Nephron progenitor cell (in vitro differentiated cells): Measurements from ENCODE around the gene PDXP.

Source experiments
- DNase-seq: peaks from one replicate; pipeline ENCODE4 v3.0.0; 2021
- H3K27ac Mint-ChIP-seq: 2 replicates; pipeline ENCODE4 v1.8.0; 2021; ENCODE audit warnings: mild to moderate bottlenecking, moderate library complexity, mixed read lengths
- H3K27me3 Mint-ChIP-seq: 2 replicates; pipeline ENCODE4 v1.8.0; 2021; ENCODE audit warnings: mild to moderate bottlenecking, low read depth, mixed read lengths; ENCODE audit not compliant: poor library complexity
- H3K36me3 Mint-ChIP-seq: 2 replicates; pipeline ENCODE4 v1.8.0; 2021; ENCODE audit warnings: low read depth, mixed read lengths
- H3K4me1 Mint-ChIP-seq: 2 replicates; pipeline ENCODE4 v1.8.0; 2021; ENCODE audit warnings: mixed read lengths
- H3K4me3 Mint-ChIP-seq: 2 replicates; pipeline ENCODE4 v1.8.0; 2021; ENCODE audit warnings: mild to moderate bottlenecking, moderate library complexity, mixed read lengths
- H3K9me3 Mint-ChIP-seq: 2 replicates; pipeline ENCODE4 v1.8.0; 2021; ENCODE audit warnings: mild to moderate bottlenecking, moderate library complexity, mixed read lengths
- CTCF ChIP-seq: fragments of 200-600 bp; sonication (generic); IDR thresholded peaks from 2 replicates; pipeline ENCODE4 v1.5.0; 2021; ENCODE audit warnings: antibody characterized with exemption

The PDXP gene

GRCh38 chr22:37631448-37632173 is 26.9 kb upstream of the PDXP start:
- Mint-ChIP-seq H3K36me3 (no peaks in the 10 kb centered on the region), H3K9me3 (no peaks in the 10 kb centered on the region), H3K27ac (no peak overlapping the region), H3K4me3 (no peak overlapping the region), H3K27me3 (no peaks in the 10 kb centered on the region), H3K4me1 (peaks cover 56% of the 10 kb centered on the region)
- TF ChIP-seq CTCF: no peak
- no peak for DNase-seq

GRCh38 chr22:37632174-37633088 is 26.1 kb upstream of the PDXP start:
- Mint-ChIP-seq H3K9me3 (no peaks in the 10 kb centered on the region), H3K27ac (peak overlapping the region; percentile 98), H3K4me3 (no peak overlapping the region), H3K27me3 (no peaks in the 10 kb centered on the region), H3K36me3 (no peaks in the 10 kb centered on the region), H3K4me1 (peaks cover 58% of the 10 kb centered on the region)
- no peak for DNase-seq
- no peak for TF ChIP-seq CTCF

GRCh38 chr22:37633089-37633624 is 25.4 kb upstream of the PDXP start:
- peak overlapping the region; percentile 67 for H3K4me3 Mint-ChIP-seq

GRCh38 chr22:37633625-37634416 is 24.7 kb upstream of the PDXP start:
- peak overlapping the region; percentile 98 for H3K27ac Mint-ChIP-seq
- H3K27me3 Mint-ChIP-seq: no peaks in the 10 kb centered on the region
- peak overlapping the region; percentile 67 for H3K4me3 Mint-ChIP-seq
- no peaks in the 10 kb centered on the region for H3K36me3 Mint-ChIP-seq
- H3K4me1 Mint-ChIP-seq: peaks cover 71% of the 10 kb centered on the region
- no peak for TF ChIP-seq CTCF
- peak; percentile 85 for DNase-seq
- H3K9me3 Mint-ChIP-seq: no peaks in the 10 kb centered on the region

More at GRCh38 chr22:37633089-37633624, 25.4 kb upstream of the PDXP start:
- Mint-ChIP-seq H3K27me3 (no peaks in the 10 kb centered on the region), H3K27ac (peak overlapping the region; percentile 98), H3K36me3 (no peaks in the 10 kb centered on the region), H3K9me3 (no peaks in the 10 kb centered on the region), H3K4me1 (peaks cover 65% of the 10 kb centered on the region)
- no peak for DNase-seq
- no peak for TF ChIP-seq CTCF

GRCh38 chr22:37634417-37634924 is 24.1 kb upstream of the PDXP start:
- peak; percentile 22 for DNase-seq
- Mint-ChIP-seq H3K27ac (peak overlapping the region; percentile 96), H3K36me3 (no peaks in the 10 kb centered on the region), H3K4me3 (peak overlapping the region; percentile 54), H3K9me3 (no peaks in the 10 kb centered on the region), H3K4me1 (peaks cover 73% of the 10 kb centered on the region), H3K27me3 (no peaks in the 10 kb centered on the region)
- TF ChIP-seq CTCF: no peak
